Calu3 (cell line): ENCODE results near the gene LIN7A. TPM values are rescaled to one million over a fixed set of nuclear protein-coding genes. Genes with fewer than 3 reads are reported as not detected.

Experiments
- BruUV-seq: library from RNA; stranded (reverse); fragments of 400-500 nt; replicated peaks from 2 replicates; lab custom pipeline; 2021; lab: Mats Ljungman, UMichigan
- CTCF ChIA-PET: fragments of 300-600 bp; sonication (Branson Sonifier 250); formaldehyde crosslinking; loops from one replicate; lab custom pipeline; 2022; ENCODE audit warnings: antibody characterized with exemption; lab: Charles Lee
- DNase-seq: peaks from one replicate; pipeline ENCODE4 v3.0.0; 2022
- H3K27ac Mint-ChIP-seq: one replicate; pipeline ENCODE4 v1.8.0; 2022; ENCODE audit warnings: mixed read lengths; ENCODE audit not compliant: unreplicated experiment
- H3K27me3 Mint-ChIP-seq: one replicate; pipeline ENCODE4 v1.8.0; 2022; ENCODE audit warnings: mixed read lengths; ENCODE audit not compliant: unreplicated experiment
- H3K36me3 Mint-ChIP-seq: one replicate; pipeline ENCODE4 v1.8.0; 2022; ENCODE audit warnings: mild to moderate bottlenecking, moderate library complexity, mixed read lengths; ENCODE audit not compliant: insufficient read depth, unreplicated experiment
- H3K4me1 Mint-ChIP-seq: one replicate; pipeline ENCODE4 v1.8.0; 2022; ENCODE audit warnings: mild to moderate bottlenecking, low read depth, mixed read lengths; ENCODE audit not compliant: unreplicated experiment
- H3K4me3 Mint-ChIP-seq: one replicate; pipeline ENCODE4 v1.8.0; 2022; ENCODE audit warnings: mild to moderate bottlenecking, low read depth, moderate library complexity, mixed read lengths; ENCODE audit not compliant: unreplicated experiment
- H3K9me3 Mint-ChIP-seq: one replicate; pipeline ENCODE4 v1.8.0; 2022; ENCODE audit warnings: low read depth, mixed read lengths; ENCODE audit not compliant: unreplicated experiment
- intact Hi-C: fragments of 100-400 bp; cut with micrococcal nuclease; formaldehyde crosslinking; loops from one replicate; pipeline ENCODE4 v1.10.0; 2022; ENCODE audit not compliant: unreplicated experiment
- total RNA-seq: library from RNA; stranded (reverse); gene quantifications from 2 replicates; pipeline ENCODE4 v1.2.3, GENCODE V29; 2022
- TF ChIP-seq, protein P1 (sequence below): fragments of 200-600 bp; IDR thresholded peaks from one replicate; pipeline ENCODE4 v1.8.0; 2022; ENCODE audit warnings: antibody characterized with exemption; ENCODE audit not compliant: unreplicated experiment

Gene LIN7A
- total RNA-seq, 1 experiment from 2014 or later: 0.73 TPM

- no TSS peak for BruUV-seq
- Mint-ChIP-seq H3K27me3 (no peaks in the 10 kb centered on the region), H3K4me3 (peak overlapping the region; percentile 88), H3K27ac (peak overlapping the region; percentile 56), H3K9me3 (no peaks in the 10 kb centered on the region), H3K4me1 (peaks cover 3% of the 10 kb centered on the region), H3K36me3 (peaks cover 18% of the 10 kb centered on the region)
- CTCF ChIA-PET: interaction anchor here (1.1 kb wide), 2 partner anchors 26 to 192 kb away, joined by 3 to 6 read pairs; no protein-coding TSS in a partner anchor
- peak; percentile 60 for DNase-seq
- TF ChIP-seq, protein P1, sequence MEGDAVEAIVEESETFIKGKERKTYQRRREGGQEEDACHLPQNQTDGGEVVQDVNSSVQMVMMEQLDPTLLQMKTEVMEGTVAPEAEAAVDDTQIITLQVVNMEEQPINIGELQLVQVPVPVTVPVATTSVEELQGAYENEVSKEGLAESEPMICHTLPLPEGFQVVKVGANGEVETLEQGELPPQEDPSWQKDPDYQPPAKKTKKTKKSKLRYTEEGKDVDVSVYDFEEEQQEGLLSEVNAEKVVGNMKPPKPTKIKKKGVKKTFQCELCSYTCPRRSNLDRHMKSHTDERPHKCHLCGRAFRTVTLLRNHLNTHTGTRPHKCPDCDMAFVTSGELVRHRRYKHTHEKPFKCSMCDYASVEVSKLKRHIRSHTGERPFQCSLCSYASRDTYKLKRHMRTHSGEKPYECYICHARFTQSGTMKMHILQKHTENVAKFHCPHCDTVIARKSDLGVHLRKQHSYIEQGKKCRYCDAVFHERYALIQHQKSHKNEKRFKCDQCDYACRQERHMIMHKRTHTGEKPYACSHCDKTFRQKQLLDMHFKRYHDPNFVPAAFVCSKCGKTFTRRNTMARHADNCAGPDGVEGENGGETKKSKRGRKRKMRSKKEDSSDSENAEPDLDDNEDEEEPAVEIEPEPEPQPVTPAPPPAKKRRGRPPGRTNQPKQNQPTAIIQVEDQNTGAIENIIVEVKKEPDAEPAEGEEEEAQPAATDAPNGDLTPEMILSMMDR: no peak
- intact Hi-C loops: loop anchor here (5.0 kb wide), 1 partner anchor 320 kb away; no protein-coding TSS in a partner anchor
Observed at GRCh38 chr12:80936642-80937390, 918 bp downstream of the LIN7A start.

DNA sequence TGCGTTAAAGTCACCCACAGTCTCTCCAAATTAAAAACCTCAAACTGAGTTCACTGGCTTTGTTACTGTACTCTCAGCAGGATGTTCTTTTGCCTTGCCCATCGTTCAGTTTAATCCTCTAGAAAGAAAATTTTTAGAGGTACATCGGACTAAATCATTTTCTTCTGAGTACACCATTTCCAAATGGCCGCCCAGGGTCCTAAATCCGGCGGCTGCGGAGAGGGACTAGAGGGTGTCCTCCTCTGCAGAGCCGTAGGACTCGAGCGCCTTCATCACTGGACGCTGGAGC, 1.4 kb downstream of the LIN7A start:
- peak overlapping the region; percentile 88 for H3K4me3 Mint-ChIP-seq
- TF ChIP-seq, protein P1: no peak
- DNase-seq: no peak
- BruUV-seq: no TSS peak
- peaks cover 18% of the 10 kb centered on the region for H3K36me3 Mint-ChIP-seq
- CTCF ChIA-PET: interaction anchor here (1.1 kb wide), 2 partner anchors 25 to 193 kb away, joined by 3 to 6 read pairs; no protein-coding TSS in a partner anchor
- H3K9me3 Mint-ChIP-seq: no peaks in the 10 kb centered on the region
- H3K27ac Mint-ChIP-seq: peak overlapping the region; percentile 56
- H3K27me3 Mint-ChIP-seq: no peaks in the 10 kb centered on the region
- intact Hi-C loops: loop anchor here (5.0 kb wide), 1 partner anchor 321 kb away; no protein-coding TSS in a partner anchor
- no peaks in the 10 kb centered on the region for H3K4me1 Mint-ChIP-seq

DNA sequence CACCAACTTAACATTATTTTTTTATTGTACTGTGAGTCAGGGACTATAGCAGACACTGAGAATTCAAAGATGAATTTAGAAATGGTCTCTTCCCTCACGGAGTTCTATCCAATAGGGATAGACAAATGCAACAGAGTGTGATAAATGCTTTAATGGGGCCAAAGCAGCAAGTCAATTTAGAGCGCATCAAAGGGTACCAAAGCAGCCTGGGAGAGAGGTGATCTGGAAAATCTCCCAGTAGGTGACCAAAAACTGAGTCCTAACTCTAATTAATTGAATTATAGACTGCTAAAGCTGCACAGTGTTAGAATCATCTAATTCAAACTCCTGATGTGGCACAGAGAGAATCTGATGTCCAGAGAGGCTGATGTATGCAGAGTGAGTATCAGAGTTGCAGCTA, 2.6 kb downstream of the LIN7A start:
- no peaks in the 10 kb centered on the region for H3K4me1 Mint-ChIP-seq
- no peaks in the 10 kb centered on the region for H3K27me3 Mint-ChIP-seq
- H3K4me3 Mint-ChIP-seq: no peak overlapping the region
- CTCF ChIA-PET: interaction anchor here (0.6 kb wide), 1 partner anchor 152 kb away, joined by 3 read pairs; no protein-coding TSS in a partner anchor
- peaks cover 18% of the 10 kb centered on the region for H3K36me3 Mint-ChIP-seq
- H3K9me3 Mint-ChIP-seq: no peaks in the 10 kb centered on the region
- TF ChIP-seq, protein P1: no peak
- intact Hi-C loops: loop anchor here (5.0 kb wide), 1 partner anchor 322 kb away; no protein-coding TSS in a partner anchor
- no TSS peak for BruUV-seq
- no peak for DNase-seq
- no peak overlapping the region for H3K27ac Mint-ChIP-seq

DNA sequence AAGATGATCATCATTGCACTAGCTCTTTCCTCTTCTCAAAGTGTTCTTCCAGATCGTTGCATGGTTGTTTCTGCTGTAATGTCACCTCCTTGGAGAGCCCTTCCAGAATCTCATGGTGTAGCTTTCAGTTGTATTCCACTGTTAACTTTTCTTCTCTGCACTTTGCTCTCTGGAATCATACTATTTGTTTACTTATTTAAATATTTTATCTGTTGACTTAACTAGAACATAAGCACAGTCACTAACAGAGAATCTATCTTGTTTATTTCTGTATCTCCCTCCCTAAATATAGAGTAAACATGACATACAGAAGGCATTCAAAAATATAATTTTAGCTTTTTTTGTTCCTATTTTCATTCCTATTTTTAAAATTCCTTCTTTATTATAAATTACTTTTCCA, 11.8 kb downstream of the LIN7A start:
- H3K4me1 Mint-ChIP-seq: no peaks in the 10 kb centered on the region

More for the DNA sequence above, 11.8 kb downstream of the LIN7A start:
- no TSS peak for BruUV-seq
- Mint-ChIP-seq H3K9me3 (no peaks in the 10 kb centered on the region), H3K27ac (no peak overlapping the region), H3K36me3 (no peaks in the 10 kb centered on the region), H3K4me3 (no peak overlapping the region), H3K27me3 (no peaks in the 10 kb centered on the region)
- DNase-seq: no peak
- TF ChIP-seq, protein P1: no peak
- intact Hi-C loops: no loop called here
- CTCF ChIA-PET: no interaction called here
